Stimulated activated naive B cell treated with anti-CD40 and anti-IgM and Interleukin-4, amounts not matched to agents 10 μg/mL and 1 μg/mL and 100 μg/mL, for 72 hours (primary cell): ENCODE results near the gene CDO1.
"Not testable (repeated sequence)": the region's sequence is repeated elsewhere in the genome, so short reads cannot be mapped to it uniquely, and the experiment has no call there.

ENCODE experiments used
- ATAC-seq, 2 donors: fragments of 150-1000 bp; cut with Tn5 transposase; replicated peaks; 2 replicates each; pipeline ENCODE4 v1.10.0; 2021; ENCODE audit warnings: moderate library complexity in 1 of 2
- DNase-seq: peaks from one replicate; pipeline ENCODE4 v3.0.0; 2021
- H3K27ac Mint-ChIP-seq: one replicate; pipeline ENCODE4 v1.8.0; 2022; ENCODE audit warnings: mild to moderate bottlenecking, mixed read lengths
- H3K27me3 Mint-ChIP-seq, 2 donors: one replicate each; pipeline ENCODE4 v1.8.0; 2022; ENCODE audit warnings: mixed read lengths in 2 of 2
- H3K36me3 Mint-ChIP-seq, 2 donors: one replicate each; pipeline ENCODE4 v1.8.0; 2022; ENCODE audit warnings: mixed read lengths in 2 of 2, mild to moderate bottlenecking in 1 of 2
- H3K4me1 Mint-ChIP-seq, 2 donors: one replicate each; pipeline ENCODE4 v1.8.0; 2022; ENCODE audit warnings: mixed read lengths in 2 of 2, mild to moderate bottlenecking in 1 of 2
- H3K4me3 Mint-ChIP-seq, 2 donors: one replicate each; pipeline ENCODE4 v1.8.0; 2022; ENCODE audit warnings: mild to moderate bottlenecking in 2 of 2, mixed read lengths in 2 of 2, moderate library complexity in 1 of 2
- H3K9me3 Mint-ChIP-seq, 2 donors: one replicate each; pipeline ENCODE4 v1.8.0; 2022; ENCODE audit warnings: mixed read lengths in 2 of 2, mild to moderate bottlenecking in 1 of 2

The CDO1 gene

DNA sequence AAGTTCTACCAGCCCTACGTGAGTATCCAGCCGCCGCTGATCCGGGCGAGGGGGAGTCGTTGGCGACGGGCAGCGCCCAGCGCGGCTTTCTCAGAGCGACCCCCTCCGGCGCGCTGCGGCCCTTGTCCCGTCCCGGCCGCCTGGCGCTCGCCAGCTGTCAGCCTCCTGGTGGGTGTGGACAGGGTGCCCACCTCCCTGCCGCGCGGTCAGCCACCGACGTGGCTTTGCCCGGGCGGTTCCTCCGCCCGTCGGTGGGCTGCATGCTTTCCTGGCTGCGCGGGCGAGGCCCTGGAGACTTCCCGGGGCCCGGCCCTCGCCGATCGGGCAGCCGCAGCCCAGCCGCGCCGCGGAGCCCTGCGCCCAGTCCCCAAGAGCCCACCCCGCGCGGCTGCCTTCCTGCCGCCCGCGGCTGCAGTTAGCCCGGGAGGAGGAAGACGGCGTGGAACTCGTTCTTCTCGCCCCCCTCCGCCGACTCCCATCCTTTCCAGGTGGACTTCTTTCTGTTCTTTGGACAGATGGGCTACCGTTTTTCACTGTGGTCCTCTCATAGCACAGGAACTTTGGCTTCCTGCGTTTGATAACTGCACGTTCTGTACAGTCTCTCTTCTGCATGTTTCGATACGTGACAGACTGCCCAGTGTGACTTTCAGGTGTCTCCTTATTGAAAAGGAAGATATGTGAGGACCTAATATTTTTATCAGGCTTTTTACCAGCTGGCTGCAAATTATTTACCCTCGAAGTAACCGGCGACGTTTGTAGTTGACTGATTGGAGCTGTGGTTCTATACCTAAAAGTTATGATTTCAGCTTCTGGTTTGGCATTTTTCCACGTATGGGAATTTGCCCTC is 25.9 kb upstream of the CDO1 start:
- ATAC-seq (peak; percentile 43 to 44), DNase-seq (no peak)
- Mint-ChIP-seq H3K36me3 (peaks cover 4 to 5% of the 10 kb centered on the region in 2 donors), H3K4me3 (peak overlapping the region; percentile 94 to 98), H3K27ac (peak overlapping the region; percentile 95), H3K27me3 (no peaks in the 10 kb centered on the region), H3K4me1 (peaks cover 21 to 50% of the 10 kb centered on the region in 2 donors), H3K9me3 (no peaks in the 10 kb centered on the region)

DNA sequence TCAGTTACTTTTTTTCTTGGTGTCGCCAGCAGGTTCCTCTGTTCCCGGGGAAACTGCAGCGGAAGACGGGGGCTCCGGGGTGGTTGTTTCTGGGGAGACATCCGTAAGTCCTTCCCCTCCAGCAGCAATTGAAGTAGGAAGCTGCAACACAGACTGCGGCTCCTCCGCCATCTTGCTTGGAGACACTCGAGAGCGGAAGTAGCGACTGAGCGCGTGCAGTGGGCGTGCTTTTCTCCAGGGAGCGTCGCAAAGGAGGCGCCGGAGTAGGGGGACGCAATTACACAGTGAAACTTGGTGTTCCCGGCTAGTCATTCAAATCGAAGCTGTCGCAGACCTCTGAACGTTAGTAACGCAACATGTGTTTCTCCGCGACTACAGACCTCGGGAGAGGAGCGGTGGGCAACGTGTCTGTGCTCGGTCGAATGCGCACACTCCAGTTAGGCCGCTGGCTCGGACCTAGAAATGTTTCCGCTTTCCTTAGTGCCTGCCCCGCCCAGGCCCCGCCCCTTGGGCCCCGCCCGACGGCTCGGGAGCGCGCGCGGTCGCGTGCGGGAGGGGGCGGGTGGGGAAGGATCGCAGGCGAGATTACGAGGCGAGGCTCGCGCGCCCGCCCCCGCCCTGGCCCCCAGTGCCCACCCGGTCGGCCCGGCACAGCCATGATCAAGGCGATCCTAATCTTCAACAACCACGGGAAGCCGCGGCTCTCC is 25.1 kb upstream of the CDO1 start, which contains the start of the genes AP3S1 and ATG12:
AP3S1 (plus strand) TSS at position 554 of the 707 bp plus-strand sequence; CDS start at position 657, 103 bp downstream.
ATG12 (minus strand) TSS at position 184 of the 707 bp plus-strand sequence; CDS start at position 171, 13 bp downstream.
- ATAC-seq = peak; percentile 88 to 90
- H3K4me1 Mint-ChIP-seq = peaks cover 21 to 50% of the 10 kb centered on the region in 2 donors

GRCh38 chr5:115840873-115841272 is 24.4 kb upstream of the CDO1 start:
- Mint-ChIP-seq H3K9me3 (no peaks in the 10 kb centered on the region), H3K27ac (peak overlapping the region; percentile 98), H3K27me3 (no peaks in the 10 kb centered on the region), H3K4me3 (peak overlapping the region; percentile 94 to 98), H3K4me1 (peaks cover 21 to 50% of the 10 kb centered on the region in 2 donors), H3K36me3 (peaks cover 9 to 13% of the 10 kb centered on the region in 2 donors)
- DNase-seq (no peak), ATAC-seq (no peak)

More for the DNA sequence above, 25.1 kb upstream of the CDO1 start, which contains the start of the genes AP3S1 and ATG12:
- Mint-ChIP-seq H3K27ac (peak within 1 kb of the TSS; percentile 98), H3K9me3 (no peaks in the 10 kb centered on the region), H3K4me3 (peak within 1 kb of the TSS; percentile 94 to 98), H3K27me3 (no peaks in the 10 kb centered on the region), H3K36me3 (peaks cover 5 to 9% of the 10 kb centered on the region in 2 donors)
- peak; percentile 88 for DNase-seq

DNA sequence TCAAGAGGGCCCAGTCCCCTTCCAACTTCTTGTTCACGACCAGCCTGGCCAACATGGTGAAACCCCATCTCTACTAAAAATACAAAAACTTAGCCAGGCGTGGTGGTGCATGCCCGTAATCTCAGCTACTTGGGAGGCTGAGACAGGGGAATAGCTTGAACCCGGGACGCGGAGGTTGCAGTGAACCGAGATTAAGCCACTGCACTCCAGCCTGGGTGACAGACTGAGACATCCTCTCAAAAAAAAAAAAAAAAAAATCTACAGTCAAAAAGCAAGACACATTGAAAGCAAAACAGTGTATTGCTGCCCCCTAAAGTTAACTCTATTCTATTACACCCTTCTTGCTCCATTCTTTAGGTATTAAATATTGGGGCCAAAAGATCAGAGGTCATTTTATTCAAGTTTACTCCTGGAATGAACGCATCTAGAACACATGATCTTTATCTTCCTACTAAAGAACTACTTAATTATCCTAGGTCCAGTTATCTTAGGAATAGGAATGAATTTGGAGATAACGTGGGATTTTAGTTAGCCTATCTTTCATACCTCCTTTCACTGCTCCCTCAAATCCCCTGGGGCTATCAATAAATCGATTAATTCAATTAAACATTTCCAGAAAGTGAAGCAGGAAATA is 22.5 kb upstream of the CDO1 start:
- Mint-ChIP-seq H3K27me3 (no peaks in the 10 kb centered on the region), H3K36me3 (peaks cover 13 to 27% of the 10 kb centered on the region in 2 donors), H3K4me3 (peak overlapping the region; percentile 46 to 77), H3K9me3 (no peaks in the 10 kb centered on the region), H3K27ac (no peak overlapping the region), H3K4me1 (peaks cover 11 to 34% of the 10 kb centered on the region in 2 donors)
- DNase-seq = no peak
- no peak for ATAC-seq

DNA sequence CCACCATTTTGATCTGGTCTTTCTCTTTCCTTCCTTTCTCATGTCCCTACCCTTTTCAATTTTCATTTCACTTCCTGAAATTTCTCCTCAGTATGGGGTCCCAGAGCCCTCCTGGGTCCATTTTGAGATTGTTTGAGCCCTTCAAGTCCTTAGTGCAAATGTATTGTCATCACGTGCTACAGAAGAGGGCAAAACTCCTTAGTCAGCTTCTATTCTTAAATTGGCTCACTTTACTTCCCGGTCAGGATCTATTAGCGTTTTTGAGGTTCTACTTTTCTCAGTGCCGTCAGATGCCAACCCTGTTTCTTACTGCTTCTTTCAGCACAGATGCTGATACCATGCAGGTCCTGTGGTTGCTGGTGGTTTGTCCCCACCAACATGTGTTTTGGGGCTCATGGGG is 19.0 kb upstream of the CDO1 start:
- Mint-ChIP-seq H3K9me3 (no peaks in the 10 kb centered on the region), H3K36me3 (peaks cover 24 to 38% of the 10 kb centered on the region in 2 donors), H3K27me3 (no peaks in the 10 kb centered on the region), H3K4me1 (peaks cover 10 to 27% of the 10 kb centered on the region in 2 donors), H3K27ac (no peak overlapping the region), H3K4me3 (no peak overlapping the region)
- DNase-seq (no peak), ATAC-seq (no peak)

DNA sequence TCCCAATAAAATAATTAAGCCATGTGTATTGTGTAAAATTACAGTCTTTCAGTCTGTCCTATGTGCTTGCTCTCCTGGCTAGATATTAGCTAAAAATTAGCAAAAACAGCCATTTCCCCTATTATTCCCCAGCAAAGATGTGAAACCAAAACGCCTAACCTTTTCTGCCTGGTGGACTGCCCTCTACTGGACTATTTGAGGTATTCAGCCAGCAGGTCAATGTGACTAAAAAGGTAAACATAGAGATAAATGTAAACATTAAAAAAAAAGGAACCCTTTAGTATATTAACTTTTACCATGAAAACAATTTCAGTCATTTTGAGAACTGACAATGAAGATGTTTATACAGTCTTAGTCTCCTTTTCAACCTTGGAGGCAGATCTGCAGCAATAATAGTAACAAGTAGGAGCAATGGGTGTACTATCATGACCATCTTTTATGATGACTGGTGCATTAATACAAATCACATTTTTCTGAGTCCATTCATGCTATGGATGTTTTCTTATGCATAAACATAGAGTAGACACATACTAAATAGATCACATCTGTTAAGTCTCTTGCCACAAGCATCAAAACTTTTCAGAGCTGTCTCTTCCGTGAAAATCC is 14.8 kb upstream of the CDO1 start:
- Mint-ChIP-seq H3K4me3 (no peak overlapping the region), H3K27me3 (no peaks in the 10 kb centered on the region), H3K36me3 (peaks cover 32 to 46% of the 10 kb centered on the region in 2 donors), H3K9me3 (peaks cover 3 to 8% of the 10 kb centered on the region in 2 donors), H3K27ac (no peak overlapping the region), H3K4me1 (peaks cover 4 to 8% of the 10 kb centered on the region in 2 donors)
- DNase-seq (no peak), ATAC-seq (peak; percentile 50 to 59)

DNA sequence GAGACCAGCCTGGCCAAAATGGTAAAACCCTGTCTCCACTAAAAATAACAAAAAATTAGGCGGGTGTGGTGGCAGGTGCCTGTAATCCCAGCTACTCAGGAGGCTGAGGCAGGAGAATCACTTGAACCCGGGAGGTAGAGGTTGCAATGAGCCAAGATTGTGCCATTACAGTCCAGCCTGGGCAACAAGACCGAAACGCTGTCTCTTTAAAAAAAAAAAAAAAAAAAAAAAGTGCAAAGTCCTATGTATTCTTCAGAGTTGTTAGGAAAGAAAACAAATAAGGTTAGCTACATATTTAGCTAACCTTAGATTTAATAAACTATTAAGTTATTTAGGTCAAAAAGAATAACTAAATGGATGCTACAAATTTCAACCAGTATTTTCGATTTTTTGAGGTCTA is 13.5 kb upstream of the CDO1 start:
- Mint-ChIP-seq H3K27me3 (peaks cover 0 to 2% of the 10 kb centered on the region in 2 donors), H3K4me3 (no peak overlapping the region), H3K9me3 (peaks cover 9 to 17% of the 10 kb centered on the region in 2 donors), H3K27ac (no peak overlapping the region), H3K4me1 (peaks cover 4 to 8% of the 10 kb centered on the region in 2 donors), H3K36me3 (peaks cover 29 to 39% of the 10 kb centered on the region in 2 donors)
- DNase-seq (no peak), ATAC-seq (no peak)

- Mint-ChIP-seq H3K4me3 (no peak overlapping the region), H3K27ac (no peak overlapping the region), H3K9me3 (peaks cover 11 to 21% of the 10 kb centered on the region in 2 donors), H3K4me1 (peaks cover 0 to 1% of the 10 kb centered on the region in 2 donors), H3K36me3 (peaks cover 18 to 22% of the 10 kb centered on the region in 2 donors), H3K27me3 (peaks cover 5 to 10% of the 10 kb centered on the region in 2 donors)
- no peak for ATAC-seq
- no peak for DNase-seq
These were observed 9.5 kb upstream of the CDO1 start for GRCh38 chr5:115825948-115826347.

GRCh38 chr5:115824983-115825382 is 8.5 kb upstream of the CDO1 start:
- H3K4me1 Mint-ChIP-seq, H3K4me3 Mint-ChIP-seq, H3K27ac Mint-ChIP-seq, DNase-seq, ATAC-seq: not testable (repeated sequence)
- Mint-ChIP-seq H3K27me3 (peaks cover 10 to 20% of the 10 kb centered on the region in 2 donors), H3K9me3 (peaks cover 11 to 21% of the 10 kb centered on the region in 2 donors), H3K36me3 (peaks cover 18 to 22% of the 10 kb centered on the region in 2 donors)

GRCh38 chr5:115820846-115821245 is 4.4 kb upstream of the CDO1 start:
- Mint-ChIP-seq H3K4me1 (peaks cover 7 to 11% of the 10 kb centered on the region in 2 donors), H3K36me3 (no peaks in the 10 kb centered on the region), H3K4me3 (no peak overlapping the region), H3K27ac (no peak overlapping the region), H3K9me3 (peaks cover 6 to 10% of the 10 kb centered on the region in 2 donors), H3K27me3 (peaks cover 31 to 50% of the 10 kb centered on the region in 2 donors)
- no peak for DNase-seq
- no peak for ATAC-seq

- H3K4me3 Mint-ChIP-seq = no peak overlapping the region
- H3K27me3 Mint-ChIP-seq = peaks cover 45 to 70% of the 10 kb centered on the region in 2 donors
- H3K36me3 Mint-ChIP-seq = no peaks in the 10 kb centered on the region
- DNase-seq (no peak), ATAC-seq (no peak)
- peaks cover 12 to 20% of the 10 kb centered on the region in 2 donors for H3K4me1 Mint-ChIP-seq
- no peaks in the 10 kb centered on the region for H3K9me3 Mint-ChIP-seq
- H3K27ac Mint-ChIP-seq = no peak overlapping the region
These were observed 2.4 kb upstream of the CDO1 start for GRCh38 chr5:115818821-115819220.

DNA sequence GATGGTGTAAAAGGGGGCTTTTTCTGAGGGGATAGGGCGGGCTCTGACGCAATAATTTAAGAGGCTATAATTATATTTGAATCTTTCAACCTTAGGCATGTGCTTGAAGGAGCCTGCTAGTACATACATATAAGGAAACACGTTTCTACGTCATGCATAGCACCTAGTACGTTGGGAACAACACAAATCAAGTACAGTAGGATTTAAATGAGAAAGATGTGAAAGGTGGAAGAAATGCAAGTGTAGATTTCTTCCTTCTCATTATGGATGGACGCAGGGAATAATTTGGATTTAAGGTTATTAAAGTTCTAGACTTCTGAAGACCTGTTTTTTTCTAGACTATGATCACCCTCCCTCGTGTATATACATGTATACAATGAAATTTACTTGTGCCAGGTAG is 927 bp upstream of the CDO1 start:
- H3K9me3 Mint-ChIP-seq = no peaks in the 10 kb centered on the region
- H3K27me3 Mint-ChIP-seq = peaks cover 51 to 75% of the 10 kb centered on the region in 2 donors
- no peaks in the 10 kb centered on the region for H3K36me3 Mint-ChIP-seq
- ATAC-seq (no peak), DNase-seq (no peak)
- no peak overlapping the region for H3K4me3 Mint-ChIP-seq
- H3K27ac Mint-ChIP-seq = no peak overlapping the region
- peaks cover 12 to 20% of the 10 kb centered on the region in 2 donors for H3K4me1 Mint-ChIP-seq

DNA sequence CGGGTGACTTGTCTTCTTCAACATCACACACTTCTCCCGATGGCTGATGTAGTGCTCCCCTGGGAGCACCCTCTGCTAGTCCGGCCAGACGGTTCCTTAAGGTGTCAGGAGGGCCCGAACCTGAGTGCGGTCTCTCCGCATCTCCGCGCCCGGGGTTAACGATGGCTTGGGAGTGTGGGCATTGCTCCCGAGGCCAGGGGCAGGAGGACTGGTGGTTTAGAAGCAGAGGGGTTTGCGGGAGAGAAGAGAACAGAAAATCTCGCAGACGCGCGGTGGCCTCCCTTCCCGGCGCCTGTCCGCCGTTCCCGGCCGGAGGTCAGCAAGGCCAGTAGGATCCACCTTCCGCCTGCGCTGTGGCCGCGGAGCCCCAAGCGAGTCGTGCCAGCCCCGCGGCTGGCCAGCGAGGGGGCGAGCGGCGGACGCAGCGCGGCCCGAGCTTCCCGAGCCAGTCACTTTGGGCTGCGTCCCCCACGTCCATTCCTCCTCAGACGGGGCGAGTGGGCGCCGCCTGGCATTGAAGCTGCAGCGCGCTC is 700 bp downstream of the CDO1 start:
- H3K36me3 Mint-ChIP-seq = no peaks in the 10 kb centered on the region
- H3K9me3 Mint-ChIP-seq = no peaks in the 10 kb centered on the region
- H3K27me3 Mint-ChIP-seq = peaks cover 63 to 83% of the 10 kb centered on the region in 2 donors
- no peak for DNase-seq
- H3K4me3 Mint-ChIP-seq = peak overlapping the region; percentile 79 to 83
- peak; percentile 21 to 48 for ATAC-seq
- no peak overlapping the region for H3K27ac Mint-ChIP-seq
- H3K4me1 Mint-ChIP-seq = peaks cover 12 to 20% of the 10 kb centered on the region in 2 donors
